ENCODE results near the gene UGCG.

- TF ChIP-seq CTCF (IDR thresholded peaks at IDR 0.05): no peak
- TF ChIP-seq POLR2A (IDR thresholded peaks at IDR 0.05): no peak
- TF ChIP-seq POLR2AphosphoS5 (IDR thresholded peaks at IDR 0.05): no peak
These were observed 73.0 kb downstream of the UGCG start for GRCh38 chr9:111969622-111970021.

All from breast epithelium (tissue), 3 donors.